Measurements from ENCODE around the gene OPCML.

Gene OPCML

DNA sequence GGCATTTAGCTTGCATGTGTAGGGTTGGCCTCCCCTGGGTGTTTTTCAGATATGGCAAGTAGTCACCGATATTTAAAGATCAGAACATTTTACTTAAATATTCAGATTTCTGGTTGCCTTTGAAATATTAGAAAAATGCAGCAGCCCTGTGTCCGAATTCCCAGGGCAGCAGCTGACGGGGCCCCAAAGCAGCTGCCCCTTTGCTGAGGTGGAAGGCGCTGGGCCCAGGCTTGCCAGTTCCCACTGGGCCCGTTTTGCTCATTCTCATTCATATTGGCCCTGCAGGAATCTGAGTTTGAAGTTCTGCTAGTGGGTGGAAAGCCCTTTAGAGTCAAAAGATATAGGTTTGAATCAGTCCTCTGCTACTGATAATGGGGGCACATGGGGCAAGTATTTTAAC is 692.1 kb downstream of the OPCML start:
- Histone ChIP-seq H3K9me3 (ENCODE audit: control insufficient read depth, insufficient read depth, low read length) (no peaks in the 10 kb centered on the region), H4K20me1 (ENCODE audit: control insufficient read depth, insufficient read depth, low read depth, low read length) (no peaks in the 10 kb centered on the region), H3K4me1 (ENCODE audit: control insufficient read depth, low read length) (no peaks in the 10 kb centered on the region), H3K79me2 (ENCODE audit: control insufficient read depth, low read length) (no peaks in the 10 kb centered on the region), H3K36me3 (ENCODE audit: control insufficient read depth, low read length) (no peaks in the 10 kb centered on the region), H3K9me2 (replicated peaks; ENCODE audit: control insufficient read depth, low read length) (no peaks in the 10 kb centered on the region), H3F3A (ENCODE audit: control insufficient read depth, insufficient read depth) (no peaks in the 10 kb centered on the region), H3K27ac (ENCODE audit: low read depth, low read length) (no peak overlapping the region), H3K4me3 (ENCODE audit: low read length) (no peak overlapping the region), H3K4me2 (ENCODE audit: low read length) (no peak overlapping the region), H3K27me3 (ENCODE audit: control insufficient read depth, low read length) (no peaks in the 10 kb centered on the region)
- TF ChIP-seq EZH2phosphoT487 (IDR thresholded peaks at IDR 0.05; ENCODE audit: borderline replicate concordance, low read length): no peak
- TF ChIP-seq, protein P1, sequence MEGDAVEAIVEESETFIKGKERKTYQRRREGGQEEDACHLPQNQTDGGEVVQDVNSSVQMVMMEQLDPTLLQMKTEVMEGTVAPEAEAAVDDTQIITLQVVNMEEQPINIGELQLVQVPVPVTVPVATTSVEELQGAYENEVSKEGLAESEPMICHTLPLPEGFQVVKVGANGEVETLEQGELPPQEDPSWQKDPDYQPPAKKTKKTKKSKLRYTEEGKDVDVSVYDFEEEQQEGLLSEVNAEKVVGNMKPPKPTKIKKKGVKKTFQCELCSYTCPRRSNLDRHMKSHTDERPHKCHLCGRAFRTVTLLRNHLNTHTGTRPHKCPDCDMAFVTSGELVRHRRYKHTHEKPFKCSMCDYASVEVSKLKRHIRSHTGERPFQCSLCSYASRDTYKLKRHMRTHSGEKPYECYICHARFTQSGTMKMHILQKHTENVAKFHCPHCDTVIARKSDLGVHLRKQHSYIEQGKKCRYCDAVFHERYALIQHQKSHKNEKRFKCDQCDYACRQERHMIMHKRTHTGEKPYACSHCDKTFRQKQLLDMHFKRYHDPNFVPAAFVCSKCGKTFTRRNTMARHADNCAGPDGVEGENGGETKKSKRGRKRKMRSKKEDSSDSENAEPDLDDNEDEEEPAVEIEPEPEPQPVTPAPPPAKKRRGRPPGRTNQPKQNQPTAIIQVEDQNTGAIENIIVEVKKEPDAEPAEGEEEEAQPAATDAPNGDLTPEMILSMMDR (IDR thresholded peaks at IDR 0.05; ENCODE audit: low read depth, low read length, poor library complexity, severe bottlenecking): no peak

DNA sequence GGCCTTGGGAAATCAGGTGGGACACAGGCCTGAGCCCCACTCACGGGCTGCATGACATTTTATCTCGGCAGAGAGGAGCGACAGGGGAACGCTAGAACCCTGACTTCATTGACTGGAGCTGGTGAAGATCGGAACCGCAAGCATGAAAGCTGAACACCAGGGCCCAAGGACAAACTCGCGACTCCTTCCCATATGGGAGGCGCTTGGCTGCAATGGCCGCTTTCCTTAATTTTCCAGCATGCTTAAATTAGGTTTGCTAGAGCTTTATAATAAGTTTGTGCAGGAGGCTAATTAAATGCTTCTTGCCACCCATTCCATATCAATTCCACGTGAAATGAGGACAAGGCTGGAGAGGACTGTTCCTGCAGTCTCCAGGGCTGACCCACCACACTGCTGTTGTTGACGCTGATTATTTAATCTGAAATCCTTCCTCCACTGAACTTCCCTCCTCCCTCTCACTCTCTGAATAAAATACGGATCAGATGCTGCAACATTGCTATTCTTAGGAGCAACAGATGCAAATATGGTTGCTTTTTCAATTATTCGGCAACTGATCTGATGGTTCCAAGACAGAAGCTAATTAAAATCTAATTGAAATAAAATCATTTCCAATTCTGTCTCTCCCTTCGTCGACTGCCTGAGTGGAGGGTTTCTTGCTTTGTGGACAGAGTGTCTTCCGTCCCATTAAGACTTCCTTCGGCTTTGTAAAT is 692.9 kb downstream of the OPCML start:
- H3K4me1 ChIP-seq (ENCODE audit: control insufficient read depth, low read length): no peaks in the 10 kb centered on the region
- H3K36me3 ChIP-seq (ENCODE audit: control insufficient read depth, low read length): no peaks in the 10 kb centered on the region
- no peak overlapping the region for H3K27ac ChIP-seq (ENCODE audit: low read depth, low read length)
- no peaks in the 10 kb centered on the region for H3K9me3 ChIP-seq (ENCODE audit: control insufficient read depth, insufficient read depth, low read length)
- H3K79me2 ChIP-seq (ENCODE audit: control insufficient read depth, low read length): no peaks in the 10 kb centered on the region
- TF ChIP-seq, protein P1 (IDR thresholded peaks at IDR 0.05; ENCODE audit: low read depth, low read length, poor library complexity, severe bottlenecking): no peak
- TF ChIP-seq EZH2phosphoT487 (IDR thresholded peaks at IDR 0.05; ENCODE audit: borderline replicate concordance, low read length): no peak
- no peak overlapping the region for H3K4me2 ChIP-seq (ENCODE audit: low read length)
- no peaks in the 10 kb centered on the region for H3F3A ChIP-seq (ENCODE audit: control insufficient read depth, insufficient read depth)
- H3K27me3 ChIP-seq (ENCODE audit: control insufficient read depth, low read length): no peaks in the 10 kb centered on the region
- no peak overlapping the region for H3K4me3 ChIP-seq (ENCODE audit: low read length)
- H4K20me1 ChIP-seq (ENCODE audit: control insufficient read depth, insufficient read depth, low read depth, low read length): no peaks in the 10 kb centered on the region
- no peaks in the 10 kb centered on the region for H3K9me2 ChIP-seq (replicated peaks; ENCODE audit: control insufficient read depth, low read length)

DNA sequence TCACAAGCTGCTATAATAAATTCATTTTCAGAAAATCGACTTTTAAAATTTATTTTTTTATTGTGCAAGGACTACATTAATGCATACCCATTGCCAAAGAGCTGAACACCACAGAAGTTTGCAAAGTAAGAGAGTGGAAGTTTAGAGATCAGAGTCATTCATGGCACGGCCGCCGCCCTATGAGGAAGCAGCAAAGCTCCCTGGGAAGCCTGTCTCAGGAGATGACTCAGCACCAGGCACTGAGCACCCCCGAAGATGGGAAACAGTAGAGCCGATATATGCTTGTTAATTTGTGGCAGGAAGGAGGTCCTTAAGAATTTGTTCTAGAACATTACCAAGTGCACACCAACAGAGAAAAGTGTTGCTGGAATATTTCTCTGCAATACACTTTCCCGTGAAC is 693.7 kb downstream of the OPCML start:
- Histone ChIP-seq H4K20me1 (ENCODE audit: control insufficient read depth, insufficient read depth, low read depth, low read length) (no peaks in the 10 kb centered on the region), H3K4me2 (ENCODE audit: low read length) (no peak overlapping the region), H3K79me2 (ENCODE audit: control insufficient read depth, low read length) (no peaks in the 10 kb centered on the region), H3K9me3 (ENCODE audit: control insufficient read depth, insufficient read depth, low read length) (no peaks in the 10 kb centered on the region), H3K4me1 (ENCODE audit: control insufficient read depth, low read length) (no peaks in the 10 kb centered on the region), H3K4me3 (ENCODE audit: low read length) (no peak overlapping the region), H3K27me3 (ENCODE audit: control insufficient read depth, low read length) (no peaks in the 10 kb centered on the region), H3K36me3 (ENCODE audit: control insufficient read depth, low read length) (no peaks in the 10 kb centered on the region), H3K27ac (ENCODE audit: low read depth, low read length) (no peak overlapping the region), H3F3A (ENCODE audit: control insufficient read depth, insufficient read depth) (no peaks in the 10 kb centered on the region), H3K9me2 (replicated peaks; ENCODE audit: control insufficient read depth, low read length) (no peaks in the 10 kb centered on the region)
- TF ChIP-seq EZH2phosphoT487 (IDR thresholded peaks at IDR 0.05; ENCODE audit: borderline replicate concordance, low read length): no peak
- TF ChIP-seq, protein P1 (IDR thresholded peaks at IDR 0.05; ENCODE audit: low read depth, low read length, poor library complexity, severe bottlenecking): no peak

Data from DOHH2 (cell line).